Measurements from ENCODE around the gene OMP.

- TF ChIP-seq MAX (IDR thresholded peaks at IDR 0.05; ENCODE audit: insufficient read depth, insufficient read length) (no peak), CTCF (IDR thresholded peaks at IDR 0.05; ENCODE audit: extremely low read depth in 1 of 2, insufficient read depth in 1 of 2, low read depth in 1 of 2, low read length in 2 of 2) (no peak), POLR2A (IDR thresholded peaks at IDR 0.05; ENCODE audit: low read depth, low read length) (no peak)
Observed at GRCh38 chr11:77059806-77060205, 42.8 kb upstream of the OMP start.

All from endothelial cell of umbilical vein (primary cell).